ENCODE data around the gene CTXN2.

CTXN2 gene

GRCh38 chr15:48177766-48178647, 13.5 kb upstream of the CTXN2 start, which contains the start of gene MYEF2:
TSS of gene MYEF2 (minus strand) at chr15:48178295. CDS start at chr15:48178237, 58 bp downstream.
- TF ChIP-seq CTCF (IDR thresholded peaks at IDR 0.05; ENCODE audit: control insufficient read depth, insufficient read depth, low read depth, low read length, missing control alignments), result no peak
- peak within 1 kb of the TSS; percentile 71 for H3K4me3 ChIP-seq (ENCODE audit: control insufficient read depth, low read depth, low read length)
- no peak for DNase-seq (ENCODE audit: low read depth)

DNA sequence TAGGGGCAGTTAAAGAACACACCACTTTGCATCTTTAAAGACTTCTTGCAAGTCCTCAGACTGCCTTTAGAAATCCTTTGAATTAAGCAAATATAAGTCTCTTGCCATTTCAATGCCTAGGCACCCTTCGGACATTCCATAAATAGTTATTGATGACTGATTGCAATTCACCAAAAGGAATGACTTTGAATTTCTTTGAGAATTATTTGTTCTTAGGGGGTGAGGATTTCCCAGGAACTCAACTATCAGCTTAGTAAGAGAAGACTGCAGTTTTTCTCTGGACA, 12.9 kb upstream of the CTXN2 start:
- DNase-seq (ENCODE audit: low read depth), result no peak
- no peak for TF ChIP-seq CTCF (IDR thresholded peaks at IDR 0.05; ENCODE audit: control insufficient read depth, insufficient read depth, low read depth, low read length, missing control alignments)
- peak overlapping the region; percentile 71 for H3K4me3 ChIP-seq (ENCODE audit: control insufficient read depth, low read depth, low read length)

DNA sequence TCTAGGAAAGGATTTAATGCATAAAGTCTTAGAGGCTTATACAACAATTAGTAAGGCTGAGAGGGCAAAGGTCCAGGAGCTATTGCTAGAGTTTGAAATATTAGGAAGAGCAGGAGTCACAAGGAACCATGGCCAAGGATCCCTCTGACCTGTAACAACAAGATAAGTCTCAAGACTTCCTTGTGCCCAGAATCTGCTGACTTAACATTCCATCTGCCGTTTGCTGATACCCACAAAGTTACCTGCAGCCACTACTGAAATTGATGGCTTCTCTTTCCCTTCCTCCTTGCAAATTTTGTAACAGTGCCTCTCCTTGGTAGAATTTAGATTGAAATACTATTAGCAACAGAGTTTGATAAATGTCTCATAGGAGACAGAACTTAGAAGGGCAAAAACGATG, 8.7 kb upstream of the CTXN2 start:
- H3K4me3 ChIP-seq (ENCODE audit: control insufficient read depth, low read depth, low read length), result no peak overlapping the region
- TF ChIP-seq CTCF (IDR thresholded peaks at IDR 0.05; ENCODE audit: control insufficient read depth, insufficient read depth, low read depth, low read length, missing control alignments), result no peak
- DNase-seq (ENCODE audit: low read depth), result no peak

DNA sequence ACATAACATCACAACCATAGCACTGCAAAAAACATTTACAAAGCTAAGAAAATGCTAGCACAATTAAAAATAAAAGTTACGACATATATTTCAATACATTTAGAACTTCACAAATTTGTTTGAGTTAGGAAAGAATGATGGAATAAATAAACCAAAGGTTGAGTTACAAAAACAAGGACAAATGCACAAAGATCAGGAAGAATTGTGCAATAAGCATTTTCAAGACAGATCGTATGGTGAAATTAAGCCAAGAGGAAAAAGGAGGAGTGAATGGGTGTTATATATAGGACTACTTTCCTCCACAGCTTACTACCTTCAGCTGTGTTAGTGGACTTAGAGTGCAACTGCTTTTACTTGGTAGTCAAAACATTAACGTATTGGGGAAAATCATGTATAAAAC, 5.9 kb upstream of the CTXN2 start:
- TF ChIP-seq CTCF (IDR thresholded peaks at IDR 0.05; ENCODE audit: control insufficient read depth, insufficient read depth, low read depth, low read length, missing control alignments), result no peak
- no peak overlapping the region for H3K4me3 ChIP-seq (ENCODE audit: control insufficient read depth, low read depth, low read length)
- no peak for DNase-seq (ENCODE audit: low read depth)

DNA sequence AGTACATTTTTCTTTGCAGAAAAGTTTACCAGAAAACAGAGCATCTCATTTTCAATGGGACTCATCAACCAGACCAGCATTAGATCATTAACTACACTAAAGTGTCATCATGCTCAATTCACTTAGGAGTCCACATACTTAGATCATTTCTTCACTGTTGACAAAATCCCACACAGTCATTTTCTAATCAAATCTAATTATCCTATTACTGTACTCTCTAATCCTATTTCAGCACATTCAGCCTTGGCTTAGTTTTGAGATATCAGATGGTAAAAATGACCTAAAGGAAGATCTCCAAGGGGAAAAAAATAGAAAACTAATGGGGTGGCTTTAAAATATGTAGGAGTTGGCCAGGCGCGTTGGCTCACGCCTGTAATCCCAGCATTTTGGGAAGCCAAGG, 5.2 kb upstream of the CTXN2 start:
- DNase-seq (ENCODE audit: low read depth), result no peak
- TF ChIP-seq CTCF (IDR thresholded peaks at IDR 0.05; ENCODE audit: control insufficient read depth, insufficient read depth, low read depth, low read length, missing control alignments), result no peak
- H3K4me3 ChIP-seq (ENCODE audit: control insufficient read depth, low read depth, low read length), result no peak overlapping the region

DNA sequence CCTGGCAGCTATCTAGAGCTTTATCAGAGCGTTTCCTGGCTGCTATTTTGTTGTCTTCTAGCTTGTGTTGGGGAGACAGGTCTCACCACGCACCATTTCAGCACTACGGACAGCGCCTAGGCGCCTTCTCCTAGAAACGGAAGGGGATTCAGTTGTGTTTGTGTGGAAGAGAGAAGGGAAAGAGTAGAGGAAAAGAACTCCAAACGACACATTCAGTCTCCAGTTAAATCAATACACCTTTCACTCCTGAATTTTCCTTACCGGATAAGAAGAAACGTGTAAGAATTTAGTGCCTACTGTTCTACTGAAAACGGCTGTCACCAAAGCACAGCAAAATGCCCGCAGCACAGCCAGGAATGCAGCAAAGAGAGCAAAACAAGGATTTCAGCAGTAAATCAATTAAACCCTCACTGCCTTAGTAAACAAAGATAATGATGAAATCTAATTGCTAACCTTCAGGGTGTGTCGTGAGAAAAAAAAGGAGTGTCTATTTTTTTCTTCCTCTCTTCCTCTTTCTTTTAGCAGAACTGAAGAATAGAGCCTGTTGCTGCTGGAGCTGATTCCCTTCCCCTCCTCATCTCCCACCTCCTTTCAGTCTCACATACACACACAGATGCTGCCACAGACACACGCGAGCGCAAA, 412 bp upstream of the CTXN2 start:
- no peak for DNase-seq (ENCODE audit: low read depth)
- no peak for TF ChIP-seq CTCF (IDR thresholded peaks at IDR 0.05; ENCODE audit: control insufficient read depth, insufficient read depth, low read depth, low read length, missing control alignments)
- no peak overlapping the region for H3K4me3 ChIP-seq (ENCODE audit: control insufficient read depth, low read depth, low read length)
